ENCODE data around the gene BCL7A.

GRCh38 chr12:122061253-122061652 is 39.6 kb downstream of the BCL7A start:
- TF ChIP-seq CTCF (conservative IDR thresholded peaks at IDR 0.05; ENCODE audit: low read depth, low read length), result no peak
- TF ChIP-seq EZH2 (IDR thresholded peaks at IDR 0.05; ENCODE audit: low read length, unreplicated experiment), result no peak
